ENCODE data around the gene TENM4.

GRCh38 chr11:79264284-79264683 lies 176.5 kb downstream of the TENM4 start:
- TF ChIP-seq CTCF (IDR thresholded peaks at IDR 0.05) (no peak), EP300 (IDR thresholded peaks at IDR 0.05) (no peak), POLR2A (IDR thresholded peaks at IDR 0.05) (no peak)
